ENCODE data around the gene LRRC74B.
A peak's percentile ranks its signal among the peaks of the same experiment; 100 is the strongest.
"Not testable (repeated sequence)": the region's sequence is repeated elsewhere in the genome, so short reads cannot be mapped to it uniquely, and the experiment has no call there.

LRRC74B gene

GRCh38 chr22:21045585-21046294 lies at the start of gene LRRC74B:
LRRC74B (plus strand) TSS chr22:21045946; CDS start chr22:21045987, 41 bp downstream.
- DNase-seq (ENCODE audit: low read depth) = peak; percentile 46

- no peak for DNase-seq (ENCODE audit: low read depth)
These were observed 49.7 kb upstream of the LRRC74B start for GRCh38 chr22:20996031-20996410.

GRCh38 chr22:20996598-20997535 lies 48.9 kb upstream of the LRRC74B start:
- no peak for DNase-seq (ENCODE audit: low read depth)

GRCh38 chr22:20997536-20998257 lies 48.0 kb upstream of the LRRC74B start:
- no peak for DNase-seq (ENCODE audit: low read depth)

GRCh38 chr22:20998411-20999336 lies 47.1 kb upstream of the LRRC74B start:
- DNase-seq (ENCODE audit: low read depth) = no peak

GRCh38 chr22:20999350-21000206 lies 46.2 kb upstream of the LRRC74B start:
- no peak for DNase-seq (ENCODE audit: low read depth)

- DNase-seq (ENCODE audit: low read depth) = no peak
These were observed 45.3 kb upstream of the LRRC74B start for GRCh38 chr22:21000207-21000986.

- DNase-seq (ENCODE audit: low read depth) = no peak
These were observed 44.7 kb upstream of the LRRC74B start for GRCh38 chr22:21000987-21001600.

GRCh38 chr22:21001601-21002325 lies 44.0 kb upstream of the LRRC74B start, which contains the start of gene THAP7:
THAP7 (minus strand) TSS chr22:21002118; CDS start chr22:21001911, 207 bp downstream.
- peak; percentile 50 for DNase-seq (ENCODE audit: low read depth)

- no peak for DNase-seq (ENCODE audit: low read depth)
These were observed 42.0 kb upstream of the LRRC74B start for GRCh38 chr22:21003782-21004181.

GRCh38 chr22:21009208-21009607 lies 36.5 kb upstream of the LRRC74B start:
- not testable (repeated sequence) for DNase-seq (ENCODE audit: low read depth)

- no peak for DNase-seq (ENCODE audit: low read depth)
These were observed 35.9 kb upstream of the LRRC74B start for GRCh38 chr22:21009638-21010425.

- DNase-seq (ENCODE audit: low read depth) = no peak
These were observed 35.2 kb upstream of the LRRC74B start for GRCh38 chr22:21010426-21011113.

- DNase-seq (ENCODE audit: low read depth) = no peak
These were observed 33.0 kb upstream of the LRRC74B start for GRCh38 chr22:21012446-21013407.

- DNase-seq (ENCODE audit: low read depth) = no peak
These were observed 32.0 kb upstream of the LRRC74B start for GRCh38 chr22:21013657-21014201.
